Keratinocyte (primary cell): ENCODE data around the gene NEUROG1. TPM values are rescaled to one million over a fixed set of nuclear protein-coding genes. Genes with fewer than 3 reads are reported as not detected.

Experiments used
- DNase-seq: peaks from one replicate; pipeline ENCODE4 v3.0.0-alpha.2; 2011; ENCODE audit warnings: low read depth, missing footprints, low spot score
- FAIRE-seq: peaks from 2 replicates; lab custom pipeline; 2011; peaks lifted over from hg19 to GRCh38; lab: Jason Lieb, UNC
- H2AFZ ChIP-seq: 2 replicates; pipeline ENCODE4 v1.6.0; 2012; ENCODE audit warnings: low read length, control low read depth, inconsistent platforms; ENCODE audit not compliant: control insufficient read depth
- H3K27ac ChIP-seq: 2 replicates; pipeline ENCODE4 v1.5.1; 2011; ENCODE audit warnings: low read length; ENCODE audit not compliant: control insufficient read depth, insufficient read depth
- H3K27me3 ChIP-seq: 3 replicates; pipeline ENCODE4 v1.6.0; 2011; ENCODE audit warnings: low read length; ENCODE audit not compliant: control insufficient read depth, insufficient read depth; ENCODE audit errors: extremely low read depth
- H3K36me3 ChIP-seq, 2 experiments: 2 replicates in 1 of 2; 3 replicates in 1 of 2; pipeline ENCODE4 v1.5.1; 2011; ENCODE audit warnings: low read length in 2 of 2, mild to moderate bottlenecking in 1 of 2; ENCODE audit not compliant: control insufficient read depth in 2 of 2, insufficient read depth in 2 of 2; ENCODE audit errors: extremely low read depth in 1 of 2
- H3K4me1 ChIP-seq: 3 replicates; pipeline ENCODE4 v1.5.1; 2011; ENCODE audit warnings: low read length; ENCODE audit not compliant: control insufficient read depth, insufficient read depth; ENCODE audit errors: extremely low read depth
- H3K4me2 ChIP-seq: 3 replicates; pipeline ENCODE4 v1.6.0; 2011; ENCODE audit warnings: low read depth, low read length; ENCODE audit not compliant: control insufficient read depth, insufficient read depth; ENCODE audit errors: extremely low read depth
- H3K4me3 ChIP-seq, 3 experiments: fragments of 200-600 bp in 1 of 3; sonication (generic) in 1 of 3; 2 replicates in 2 of 3; 3 replicates in 1 of 3; pipeline ENCODE4 v1.5.1; 2011 to 2016; ENCODE audit warnings: low read length in 3 of 3, mild to moderate bottlenecking in 3 of 3, control low read depth in 2 of 3, inconsistent platforms in 1 of 3, low read depth in 1 of 3, mixed read lengths in 1 of 3, mixed run types in 1 of 3, moderate library complexity in 1 of 3; ENCODE audit not compliant: control insufficient read depth in 2 of 3, insufficient read depth in 2 of 3; ENCODE audit errors: extremely low read depth in 1 of 3
- H3K79me2 ChIP-seq: 2 replicates; pipeline ENCODE4 v1.6.0; 2012; ENCODE audit warnings: low read length; ENCODE audit not compliant: control insufficient read depth, insufficient read depth
- H3K9ac ChIP-seq: 3 replicates; pipeline ENCODE4 v1.6.0; 2011; ENCODE audit warnings: low read length; ENCODE audit not compliant: control insufficient read depth, insufficient read depth; ENCODE audit errors: extremely low read depth
- H3K9me1 ChIP-seq: 3 replicates; pipeline ENCODE4 v1.6.0; 2011; ENCODE audit warnings: low read length; ENCODE audit not compliant: control insufficient read depth, insufficient read depth; ENCODE audit errors: extremely low read depth
- H3K9me3 ChIP-seq: 2 replicates; pipeline ENCODE4 v1.5.1; 2012; ENCODE audit warnings: low read depth, low read length; ENCODE audit not compliant: control insufficient read depth
- H4K20me1 ChIP-seq: 3 replicates; pipeline ENCODE4 v1.6.0; 2011; ENCODE audit warnings: low read length; ENCODE audit not compliant: control insufficient read depth, insufficient read depth; ENCODE audit errors: extremely low read depth
- CTCF ChIP-seq, 3 experiments: IDR thresholded peaks in 1 of 3; conservative IDR thresholded peaks in 1 of 3; optimal IDR thresholded peaks in 1 of 3; 2 replicates in 2 of 3; 3 replicates in 1 of 3; pipeline versions ENCODE3 to v1.5.1; 2011; ENCODE audit warnings: low read length in 3 of 3, mild to moderate bottlenecking in 3 of 3, moderate library complexity in 2 of 3, control low read depth in 1 of 3, inconsistent platforms in 1 of 3; ENCODE audit not compliant: insufficient read depth in 2 of 3; ENCODE audit errors: extremely low read depth in 1 of 3
- EZH2 ChIP-seq: IDR thresholded peaks from one replicate; pipeline ENCODE4 v1.6.1; 2012; ENCODE audit warnings: inconsistent platforms, mild to moderate bottlenecking, low read length, moderate library complexity
- dilution Hi-C: fragments of 300-500 bp; cut with MboI; formaldehyde crosslinking; loops from one replicate; pipeline ENCODE4 v1.7.0; 2020; ENCODE audit warnings: low sequenced_read_pairs; ENCODE audit not compliant: extremely low pct_ligation_motif_present
- polyA plus RNA-seq, 5 experiments: library from polyadenylated mRNA; depleted of rRNA in 3 of 5; stranded (reverse) in 3 of 5; stranded (forward) in 1 of 5; unstranded in 1 of 5; fragments of >200 nt; gene quantifications; 1 replicate in 1 of 5; 2 replicates in 3 of 5; 3 replicates in 1 of 5; pipeline versions ENCODE4 v1.2.1 to v1.2.3, GENCODE V29; 2011 to 2012; ENCODE audit warnings: missing spikeins in 2 of 5, low read depth in 1 of 5, low replicate concordance in 1 of 5

Gene NEUROG1
- polyA plus RNA-seq, 1 donor (not counting 4 experiments of a cell fraction or from before 2014, with no cell fraction given): not detected

GRCh38 chr5:135549413-135549812, 13.6 kb upstream of the NEUROG1 start:
- peaks cover 4% of the 10 kb centered on the region for H3K4me1 ChIP-seq
- TF ChIP-seq EZH2: no peak
- no peak for TF ChIP-seq CTCF (optimal IDR thresholded peaks at IDR 0.05 in 1 of 3, IDR thresholded peaks at IDR 0.05 in 1 of 3, conservative IDR thresholded peaks at IDR 0.05 in 1 of 3; ENCODE audit: extremely low read depth in 1 of 3, insufficient read depth in 2 of 3, low read length in 3 of 3)
- FAIRE-seq (no peak), DNase-seq (no peak)
- dilution Hi-C loops: no loop called here
- H3K79me2 ChIP-seq: no peaks in the 10 kb centered on the region
- no peaks in the 10 kb centered on the region for H3K9me1 ChIP-seq
- no peak overlapping the region for H3K4me3 ChIP-seq
- no peaks in the 10 kb centered on the region for H3K36me3 ChIP-seq
- H3K27ac ChIP-seq: no peak overlapping the region
- no peaks in the 10 kb centered on the region for H4K20me1 ChIP-seq
- no peak overlapping the region for H3K9ac ChIP-seq
- H3K9me3 ChIP-seq: no peaks in the 10 kb centered on the region
- H2AFZ ChIP-seq: no peak overlapping the region
- H3K4me2 ChIP-seq: no peak overlapping the region
- peaks cover 38% of the 10 kb centered on the region for H3K27me3 ChIP-seq

- H3K4me2 ChIP-seq: no peak overlapping the region
- TF ChIP-seq CTCF (optimal IDR thresholded peaks at IDR 0.05 in 1 of 3, IDR thresholded peaks at IDR 0.05 in 1 of 3, conservative IDR thresholded peaks at IDR 0.05 in 1 of 3; ENCODE audit: extremely low read depth in 1 of 3, insufficient read depth in 2 of 3, low read length in 3 of 3) (no peak), EZH2 (no peak)
- H3K9me3 ChIP-seq: no peaks in the 10 kb centered on the region
- H3K4me1 ChIP-seq: peaks cover 4% of the 10 kb centered on the region
- no peaks in the 10 kb centered on the region for H4K20me1 ChIP-seq
- FAIRE-seq (no peak), DNase-seq (no peak)
- H3K27me3 ChIP-seq: peaks cover 52% of the 10 kb centered on the region
- no peak overlapping the region for H2AFZ ChIP-seq
- no peaks in the 10 kb centered on the region for H3K9me1 ChIP-seq
- no peak overlapping the region for H3K9ac ChIP-seq
- no peaks in the 10 kb centered on the region for H3K36me3 ChIP-seq
- H3K79me2 ChIP-seq: no peaks in the 10 kb centered on the region
- dilution Hi-C loops: no loop called here
- H3K27ac ChIP-seq: no peak overlapping the region
- no peak overlapping the region for H3K4me3 ChIP-seq
These were observed 12.0 kb upstream of the NEUROG1 start for GRCh38 chr5:135547590-135548254.
